ENCODE results near the gene GPC5.

- TF ChIP-seq CTCF (tag by site-specific recombination; IDR thresholded peaks at IDR 0.05) (no peak), ZNF518A (tag by site-specific recombination; conservative IDR thresholded peaks at IDR 0.05; ENCODE audit: low read depth) (no peak), PBX3 (CRISPR knock-in tag; IDR thresholded peaks at IDR 0.05) (no peak)
These were observed 676.2 kb downstream of the GPC5 start for GRCh38 chr13:92074658-92075057.

Measured in HEK293 (cell line).